Endothelial cell of umbilical vein (primary cell): ENCODE measurements around the gene SMAD6.

Source experiments
- CTCF ChIP-seq, 2 donors: IDR thresholded peaks; 1 replicate in 1 of 2; 2 replicates in 1 of 2; pipeline ENCODE4 v1.5.1; 2011; ENCODE audit warnings: low read length in 2 of 2, mild to moderate bottlenecking in 2 of 2, moderate library complexity in 2 of 2, control low read depth in 1 of 2, inconsistent platforms in 1 of 2, low read depth in 1 of 2; ENCODE audit not compliant: insufficient read depth in 1 of 2; ENCODE audit errors: extremely low read depth in 1 of 2
- FOS ChIP-seq: IDR thresholded peaks from 2 replicates; pipeline ENCODE4 v1.6.1; 2011; ENCODE audit warnings: mild to moderate bottlenecking, low read length, moderate library complexity, borderline replicate concordance; ENCODE audit not compliant: insufficient read depth
- POLR2A ChIP-seq: IDR thresholded peaks from 2 replicates; pipeline ENCODE4 v1.6.1; 2012; ENCODE audit warnings: low read depth, mild to moderate bottlenecking, control low read depth, low read length
- POLR2AphosphoS5 ChIP-seq: IDR thresholded peaks from 2 replicates; pipeline ENCODE4 v1.6.1; 2012; ENCODE audit warnings: low read depth, mild to moderate bottlenecking, control low read depth, low read length, moderate library complexity; ENCODE audit not compliant: insufficient read depth

DNA sequence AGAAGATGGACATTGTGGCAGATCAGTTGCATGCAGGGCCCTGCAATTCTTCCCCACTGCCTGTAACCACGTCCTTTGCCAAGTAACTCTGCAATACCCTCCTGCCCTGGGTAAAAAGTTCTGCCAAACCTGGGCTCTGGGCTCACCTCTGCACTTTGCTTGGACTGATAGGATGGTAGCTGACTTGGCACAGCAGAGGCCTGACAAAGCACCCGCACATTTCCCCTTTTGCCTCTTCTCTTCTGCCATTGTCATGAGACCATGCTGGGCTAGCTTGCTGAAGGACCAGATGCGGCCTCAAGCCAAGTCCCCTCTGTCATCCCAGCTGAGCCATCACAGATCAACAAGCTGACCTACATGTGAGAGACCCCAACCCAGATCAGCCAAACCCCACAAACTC is 122.4 kb downstream of the SMAD6 start:
- TF ChIP-seq CTCF (IDR thresholded peaks at IDR 0.05; ENCODE audit: extremely low read depth in 1 of 2, insufficient read depth in 1 of 2, low read depth in 1 of 2, low read length in 2 of 2) (no peak), POLR2A (no peak), POLR2AphosphoS5 (no peak), FOS (no peak)
